NOMO-1 (cell line): ENCODE results near the gene TBL1X.

Source experiments
- DNase-seq, 2 experiments: peaks; one replicate each; lab custom pipeline; 2025; ENCODE audit not compliant: unreplicated experiment in 2 of 2; lab: John Stamatoyannopoulos, UW

The TBL1X gene

GRCh38 chrX:9612146-9612505 lies 147.3 kb downstream of the TBL1X start:
- no peak for DNase-seq

GRCh38 chrX:9614016-9614415 lies 149.2 kb downstream of the TBL1X start:
- DNase-seq, result no peak

GRCh38 chrX:9619133-9619532 lies 154.3 kb downstream of the TBL1X start:
- no peak for DNase-seq

- no peak for DNase-seq
Observed at GRCh38 chrX:9619581-9619980, 154.7 kb downstream of the TBL1X start.

GRCh38 chrX:9622128-9622527 lies 157.3 kb downstream of the TBL1X start:
- no peak for DNase-seq

GRCh38 chrX:9626379-9626778 lies 161.5 kb downstream of the TBL1X start:
- no peak for DNase-seq

- DNase-seq, result no peak
Observed at GRCh38 chrX:9627922-9628321, 163.1 kb downstream of the TBL1X start.

- no peak for DNase-seq
Observed at GRCh38 chrX:9628779-9629493, 164.1 kb downstream of the TBL1X start.

GRCh38 chrX:9634551-9634950 lies 169.7 kb downstream of the TBL1X start:
- no peak for DNase-seq

GRCh38 chrX:9635368-9635767 lies 170.5 kb downstream of the TBL1X start:
- DNase-seq, result no peak

GRCh38 chrX:9635803-9636202 lies 170.9 kb downstream of the TBL1X start:
- DNase-seq, result no peak

GRCh38 chrX:9638871-9639270 lies 174.0 kb downstream of the TBL1X start:
- DNase-seq, result no peak

- no peak for DNase-seq
Observed at GRCh38 chrX:9642270-9642995, 177.6 kb downstream of the TBL1X start.

GRCh38 chrX:9643807-9644206 lies 178.9 kb downstream of the TBL1X start:
- DNase-seq, result no peak

GRCh38 chrX:9644335-9644734 lies 179.5 kb downstream of the TBL1X start:
- DNase-seq, result no peak

GRCh38 chrX:9646471-9647224 lies 181.8 kb downstream of the TBL1X start:
- DNase-seq, result no peak

- DNase-seq, result no peak
Observed at GRCh38 chrX:9647431-9647830, 182.6 kb downstream of the TBL1X start.

GRCh38 chrX:9650091-9650490 lies 185.2 kb downstream of the TBL1X start:
- no peak for DNase-seq

GRCh38 chrX:9651737-9652136 lies 186.9 kb downstream of the TBL1X start:
- DNase-seq, result no peak

GRCh38 chrX:9654929-9655328 lies 190.1 kb downstream of the TBL1X start:
- DNase-seq, result no peak

- no peak for DNase-seq
Observed at GRCh38 chrX:9656277-9656676, 191.4 kb downstream of the TBL1X start.

GRCh38 chrX:9656871-9657270 lies 192.0 kb downstream of the TBL1X start:
- DNase-seq, result no peak
